HEK293 (cell line): ENCODE measurements around the gene CRIM1.
A peak's percentile ranks its signal among the peaks of the same experiment; 100 is the strongest.

Source experiments
- CTCF ChIA-PET: fragments of 350-600 bp; formaldehyde crosslinking; extraction: SDS; loops from one replicate; lab custom pipeline; 2021; ENCODE audit warnings: antibody characterized with exemption; lab: Yijun Ruan, JAX
- POLR2A ChIA-PET: fragments of 300-600 bp; formaldehyde crosslinking; extraction: SDS; loops from one replicate; lab custom pipeline; 2020; ENCODE audit warnings: antibody characterized with exemption, inconsistent platforms; lab: Yijun Ruan, JAX
- H3K27ac ChIP-seq: fragments of 200-500 bp; sonication (Bioruptor generic); 2 replicates; pipeline ENCODE4 v1.5.1; 2014; ENCODE audit warnings: low read depth, low read length, control low read depth, inconsistent platforms; ENCODE audit errors: extremely low read depth
- H3K36me3 ChIP-seq, 2 experiments: fragments of 200-500 bp in 1 of 2; sonication (Bioruptor generic) in 1 of 2; 1 replicate in 1 of 2; 2 replicates in 1 of 2; pipeline ENCODE4 v1.5.1; 2014 to 2017; ENCODE audit warnings: inconsistent platforms in 2 of 2, low read length in 2 of 2; ENCODE audit not compliant: control insufficient read depth in 2 of 2, insufficient read depth in 1 of 2
- H3K4me1 ChIP-seq: fragments of 200-500 bp; sonication (Bioruptor generic); 2 replicates; pipeline ENCODE4 v1.5.1; 2014; ENCODE audit warnings: mild to moderate bottlenecking, low read length, inconsistent platforms; ENCODE audit not compliant: control insufficient read depth, insufficient read depth
- H3K4me3 ChIP-seq: 2 replicates; pipeline ENCODE4 v1.5.1; 2011; ENCODE audit warnings: low read depth, mild to moderate bottlenecking, control low read depth, low read length, moderate library complexity
- H3K9me3 ChIP-seq: fragments of 200-500 bp; sonication (Bioruptor generic); 2 replicates; pipeline ENCODE4 v1.5.1; 2014; ENCODE audit warnings: low read depth, low read length, inconsistent platforms; ENCODE audit not compliant: control insufficient read depth, insufficient read depth
- GLIS1 ChIP-seq: fragments of 450-650 bp; formaldehyde crosslinking; IDR thresholded peaks from 2 replicates; pipeline ENCODE4 v1.5.1; 2016; ENCODE audit warnings: missing biosample characterization, missing genetic modification characterization
- KLF7 ChIP-seq: fragments of 450-650 bp; formaldehyde crosslinking; IDR thresholded peaks from 2 replicates; pipeline ENCODE4 v1.5.1; 2016; ENCODE audit warnings: missing biosample characterization, missing genetic modification characterization, borderline replicate concordance
- KLF8 ChIP-seq: fragments of 450-650 bp; formaldehyde crosslinking; IDR thresholded peaks from 2 replicates; pipeline ENCODE4 v1.5.1; 2016; ENCODE audit warnings: missing biosample characterization, missing genetic modification characterization
- SALL2 ChIP-seq: fragments of 450-650 bp; formaldehyde crosslinking; IDR thresholded peaks from 2 replicates; pipeline ENCODE4 v1.5.0; 2017; ENCODE audit warnings: missing biosample characterization, mild to moderate bottlenecking, missing genetic modification characterization, borderline replicate concordance
- TCF7L2 ChIP-seq: IDR thresholded peaks from 2 replicates; pipeline ENCODE4 v1.6.1; 2011; ENCODE audit warnings: low read depth, mild to moderate bottlenecking, inconsistent platforms, low read length, moderate library complexity, borderline replicate concordance
- WT1 ChIP-seq: fragments of 450-650 bp; formaldehyde crosslinking; IDR thresholded peaks from 2 replicates; pipeline ENCODE4 v1.5.1; 2016; ENCODE audit warnings: missing biosample characterization, missing genetic modification characterization
- YY1 ChIP-seq: fragments of 450-650 bp; formaldehyde crosslinking; IDR thresholded peaks from 2 replicates; pipeline ENCODE4 v1.5.1; 2018; ENCODE audit warnings: missing biosample characterization, missing genetic modification characterization
- ZBTB21 ChIP-seq: fragments of 450-650 bp; formaldehyde crosslinking; IDR thresholded peaks from 2 replicates; pipeline ENCODE4 v1.5.1; 2017; ENCODE audit warnings: missing biosample characterization, missing genetic modification characterization
- ZNF133 ChIP-seq: fragments of 450-650 bp; formaldehyde crosslinking; IDR thresholded peaks from 2 replicates; pipeline ENCODE4 v1.5.1; 2016; ENCODE audit warnings: missing biosample characterization, missing genetic modification characterization
- ZNF157 ChIP-seq: fragments of 450-650 bp; formaldehyde crosslinking; IDR thresholded peaks from 2 replicates; pipeline ENCODE4 v1.5.1; 2016; ENCODE audit warnings: missing biosample characterization, missing genetic modification characterization
- ZNF18 ChIP-seq: fragments of 450-650 bp; formaldehyde crosslinking; IDR thresholded peaks from 2 replicates; pipeline ENCODE4 v1.5.1; 2016; ENCODE audit warnings: missing biosample characterization, missing genetic modification characterization
- ZNF214 ChIP-seq: fragments of 450-650 bp; formaldehyde crosslinking; IDR thresholded peaks from 2 replicates; pipeline ENCODE4 v1.5.1; 2017; ENCODE audit warnings: missing biosample characterization, mild to moderate bottlenecking, missing genetic modification characterization, borderline replicate concordance
- ZNF26 ChIP-seq: fragments of 450-650 bp; formaldehyde crosslinking; IDR thresholded peaks from 2 replicates; pipeline ENCODE4 v1.5.1; 2016; ENCODE audit warnings: missing biosample characterization, missing genetic modification characterization
- ZNF266 ChIP-seq: fragments of 450-650 bp; formaldehyde crosslinking; IDR thresholded peaks from 2 replicates; pipeline ENCODE4 v1.5.1; 2016; ENCODE audit warnings: missing biosample characterization, missing genetic modification characterization, low read depth
- ZNF549 ChIP-seq: fragments of 450-650 bp; IDR thresholded peaks from 2 replicates; pipeline ENCODE4 v1.5.1; 2018; ENCODE audit warnings: missing biosample characterization, missing genetic modification characterization, mild to moderate bottlenecking, inconsistent platforms, moderate library complexity
- ZNF558 ChIP-seq: fragments of 450-650 bp; formaldehyde crosslinking; IDR thresholded peaks from 2 replicates; pipeline ENCODE4 v1.5.1; 2016; ENCODE audit warnings: missing biosample characterization, missing genetic modification characterization
- ZNF580 ChIP-seq: fragments of 450-650 bp; formaldehyde crosslinking; IDR thresholded peaks from 2 replicates; pipeline ENCODE4 v1.5.1; 2016; ENCODE audit warnings: missing biosample characterization, missing genetic modification characterization
- ZNF596 ChIP-seq: fragments of 450-650 bp; IDR thresholded peaks from 2 replicates; pipeline ENCODE4 v1.5.0; 2018; ENCODE audit warnings: missing biosample characterization, mild to moderate bottlenecking, missing genetic modification characterization, moderate library complexity
- ZNF621 ChIP-seq: fragments of 450-650 bp; formaldehyde crosslinking; IDR thresholded peaks from 2 replicates; pipeline ENCODE4 v1.5.1; 2017; ENCODE audit warnings: missing biosample characterization, missing genetic modification characterization
- ZNF626 ChIP-seq: fragments of 450-650 bp; sonication (Bioruptor Pico); formaldehyde crosslinking; IDR thresholded peaks from 2 replicates; pipeline ENCODE4 v1.5.1; 2018; ENCODE audit warnings: missing biosample characterization, missing genetic modification characterization, inconsistent platforms
- ZNF639 ChIP-seq: fragments of 450-650 bp; formaldehyde crosslinking; IDR thresholded peaks from 2 replicates; pipeline ENCODE4 v1.5.1; 2016; ENCODE audit warnings: missing biosample characterization, missing genetic modification characterization
- ZNF707 ChIP-seq: fragments of 450-650 bp; formaldehyde crosslinking; IDR thresholded peaks from 2 replicates; pipeline ENCODE4 v1.5.1; 2016; ENCODE audit warnings: missing biosample characterization, missing genetic modification characterization
- ZNF837 ChIP-seq: fragments of 450-650 bp; formaldehyde crosslinking; IDR thresholded peaks from 2 replicates; pipeline ENCODE4 v1.5.1; 2016; ENCODE audit warnings: missing biosample characterization, missing genetic modification characterization
- ZXDB ChIP-seq: fragments of 450-650 bp; formaldehyde crosslinking; IDR thresholded peaks from 2 replicates; pipeline ENCODE4 v1.5.1; 2016; ENCODE audit warnings: missing biosample characterization, missing genetic modification characterization
- TF ChIP-seq, protein P1 (sequence below): fragments of 450-650 bp; formaldehyde crosslinking; IDR thresholded peaks from 2 replicates; pipeline ENCODE4 v1.5.1; 2016; ENCODE audit warnings: missing biosample characterization, missing genetic modification characterization

Gene CRIM1

DNA sequence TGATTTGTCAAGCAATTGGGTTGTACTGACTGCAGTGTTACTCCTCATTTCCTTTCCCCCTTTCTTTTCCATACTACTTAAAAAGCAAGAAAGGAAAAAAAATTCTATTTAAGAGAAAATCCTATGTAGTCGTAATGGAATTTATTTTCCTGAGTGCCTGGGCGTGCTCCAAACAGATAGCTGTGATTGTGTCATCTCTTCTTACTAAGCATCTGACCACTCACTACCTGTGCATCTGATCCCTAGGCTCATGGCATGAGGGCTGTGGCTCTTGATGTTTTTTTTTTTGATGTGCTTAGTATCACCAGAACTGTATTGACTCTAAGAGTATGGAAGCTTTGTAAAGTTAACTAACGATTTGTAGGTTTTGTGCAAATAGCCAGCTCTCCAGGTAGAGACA, 19.0 kb downstream of the CRIM1 start:
- no peak for TF ChIP-seq ZNF596 (tag by site-specific recombination)
- TF ChIP-seq ZNF266 (tag by site-specific recombination), result no peak
- TF ChIP-seq ZXDB, result no peak
- TF ChIP-seq ZNF626 (tag by site-specific recombination), result no peak
- no peak for TF ChIP-seq ZNF837 (tag by site-specific recombination)
- no peak for TF ChIP-seq TCF7L2
- no peak for TF ChIP-seq KLF8 (tag by site-specific recombination)
- no peak for TF ChIP-seq ZNF18
- ChIA-PET POLR2A (interaction anchor here (1.1 kb wide), 1 partner anchor 34 kb away, joined by 3 read pairs; no protein-coding TSS in a partner anchor), CTCF (interaction anchor here (0.5 to 1.2 kb wide), 2 partner anchors 35 to 48 kb away, joined by 4 to 5 read pairs; no protein-coding TSS in a partner anchor)
- no peak overlapping the region for H3K27ac ChIP-seq
- peaks cover 40% of the 10 kb centered on the region for H3K4me1 ChIP-seq
- H3K36me3 ChIP-seq, result no peaks in the 10 kb centered on the region
- H3K4me3 ChIP-seq, result no peak overlapping the region
- no peaks in the 10 kb centered on the region for H3K9me3 ChIP-seq

DNA sequence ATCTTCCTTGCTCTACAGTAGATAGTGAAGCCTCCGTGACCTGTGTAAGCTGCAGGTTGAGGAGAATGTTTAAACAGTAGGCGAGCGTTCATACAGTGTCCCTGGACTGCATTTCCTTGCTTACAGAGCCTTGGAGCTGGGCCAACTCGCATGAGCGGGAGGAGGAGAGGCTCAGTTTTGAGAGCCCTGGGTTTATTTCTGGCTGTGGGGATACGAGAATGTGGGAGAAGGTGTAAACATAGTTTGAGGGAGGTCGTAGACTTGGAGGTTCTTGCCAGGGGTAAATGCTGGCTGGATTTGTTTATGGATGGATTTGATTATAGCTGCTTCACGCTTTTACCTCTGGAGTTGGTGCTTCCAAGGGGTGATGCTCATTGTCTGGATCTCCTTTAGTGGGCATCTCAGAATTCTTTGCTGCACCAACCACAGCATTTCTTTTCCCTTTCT, 20.8 kb downstream of the CRIM1 start:
- H3K4me1 ChIP-seq, result peaks cover 32% of the 10 kb centered on the region
- ChIA-PET CTCF (interaction anchor here (0.8 to 1.2 kb wide), 5 partner anchors 10 to 84 kb away, joined by 3 to 4 read pairs (median 3); no protein-coding TSS in a partner anchor), POLR2A (no interaction called here)
- H3K36me3 ChIP-seq, result no peaks in the 10 kb centered on the region
- no peak overlapping the region; the same call in 1 of the 2 replicates for H3K27ac ChIP-seq
- H3K4me3 ChIP-seq, result no peak overlapping the region
- H3K9me3 ChIP-seq, result no peaks in the 10 kb centered on the region
- no peak for TF ChIP-seq WT1
- no peak for TF ChIP-seq ZNF549 (tag by site-specific recombination)
- TF ChIP-seq ZNF707, result no peak
- TF ChIP-seq ZNF26 (tag by site-specific recombination), result no peak
- TF ChIP-seq, protein P1, sequence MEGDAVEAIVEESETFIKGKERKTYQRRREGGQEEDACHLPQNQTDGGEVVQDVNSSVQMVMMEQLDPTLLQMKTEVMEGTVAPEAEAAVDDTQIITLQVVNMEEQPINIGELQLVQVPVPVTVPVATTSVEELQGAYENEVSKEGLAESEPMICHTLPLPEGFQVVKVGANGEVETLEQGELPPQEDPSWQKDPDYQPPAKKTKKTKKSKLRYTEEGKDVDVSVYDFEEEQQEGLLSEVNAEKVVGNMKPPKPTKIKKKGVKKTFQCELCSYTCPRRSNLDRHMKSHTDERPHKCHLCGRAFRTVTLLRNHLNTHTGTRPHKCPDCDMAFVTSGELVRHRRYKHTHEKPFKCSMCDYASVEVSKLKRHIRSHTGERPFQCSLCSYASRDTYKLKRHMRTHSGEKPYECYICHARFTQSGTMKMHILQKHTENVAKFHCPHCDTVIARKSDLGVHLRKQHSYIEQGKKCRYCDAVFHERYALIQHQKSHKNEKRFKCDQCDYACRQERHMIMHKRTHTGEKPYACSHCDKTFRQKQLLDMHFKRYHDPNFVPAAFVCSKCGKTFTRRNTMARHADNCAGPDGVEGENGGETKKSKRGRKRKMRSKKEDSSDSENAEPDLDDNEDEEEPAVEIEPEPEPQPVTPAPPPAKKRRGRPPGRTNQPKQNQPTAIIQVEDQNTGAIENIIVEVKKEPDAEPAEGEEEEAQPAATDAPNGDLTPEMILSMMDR (tag by site-specific recombination), result no peak
- no peak for TF ChIP-seq ZNF157
- TF ChIP-seq ZNF580, result no peak
- no peak for TF ChIP-seq ZNF639
- no peak for TF ChIP-seq ZNF214
- no peak for TF ChIP-seq ZNF18
- no peak for TF ChIP-seq KLF7 (tag by site-specific recombination)
- TF ChIP-seq ZBTB21 (tag by site-specific recombination), result no peak
- TF ChIP-seq ZNF558 (tag by site-specific recombination), result no peak
- peak; percentile 89 for TF ChIP-seq GLIS1 (tag by site-specific recombination)
- TF ChIP-seq SALL2 (tag by site-specific recombination), result no peak
- no peak for TF ChIP-seq YY1
- TF ChIP-seq ZNF133 (tag by site-specific recombination), result no peak
- no peak for TF ChIP-seq ZNF621
